HCT116 (cell line): ENCODE data around the gene KCNK6. TPM values are rescaled to one million over a fixed set of nuclear protein-coding genes. Genes with fewer than 3 reads are reported as not detected.

Source experiments
- ATAC-seq: fragments of 200-7000 bp; cut with Tn5 transposase; 2 replicates; pipeline ENCODE4 v1.9.1; 2020; ENCODE audit warnings: mild to moderate bottlenecking, moderate library complexity
- BruUV-seq: library from RNA; stranded (reverse); fragments of 400-500 nt; replicated peaks from 2 replicates; lab custom pipeline; 2021; lab: Mats Ljungman, UMichigan
- CTCF ChIA-PET: fragments of 300-600 bp; sonication (Branson Sonifier 250); formaldehyde crosslinking; loops from one replicate; lab custom pipeline; 2021; ENCODE audit warnings: antibody characterized with exemption; lab: Charles Lee
- POLR2A ChIA-PET: fragments of 300-600, 350-600 bp; sonication (Branson Sonifier 250); formaldehyde crosslinking; loops from one replicate; lab custom pipeline; 2021; ENCODE audit warnings: antibody characterized with exemption; lab: Charles Lee
- RAD21 ChIA-PET, 2 experiments: fragments of 300-600 bp; sonication (Branson Sonifier 250); formaldehyde crosslinking; loops; one replicate each; lab custom pipeline; 2023; ENCODE audit warnings: low total read pairs in 2 of 2; ENCODE audit not compliant: uncharacterized antibody in 2 of 2, unreplicated experiment in 2 of 2, low non-redundant PET in 1 of 2; lab: Charles Lee
- DNase-seq: peaks from one replicate; pipeline ENCODE4 v3.0.0-alpha.2; 2010; ENCODE audit warnings: low read depth, low spot score
- H2AFZ ChIP-seq: fragments of 200-600 bp; shearing (Covaris generic), sonication (generic); 2 replicates; pipeline ENCODE4 v1.6.1; 2017; ENCODE audit warnings: low read depth, mixed run types, mixed read lengths, antibody characterized with exemption, low read length; ENCODE audit not compliant: poor library complexity, severe bottlenecking
- H3K27ac ChIP-seq: 2 replicates; pipeline ENCODE4 v1.5.1; 2012; ENCODE audit warnings: low read depth, low read length
- H3K27me3 ChIP-seq: fragments of 200-600 bp; sonication (generic); 2 replicates; pipeline ENCODE4 v1.6.1; 2016; ENCODE audit warnings: mixed run types, low read length, mixed read lengths; ENCODE audit not compliant: insufficient read depth
- H3K36me3 ChIP-seq, 2 experiments: fragments of 200-500 bp in 1 of 2; fragments of 200-600 bp in 1 of 2; sonication (Bioruptor generic) in 1 of 2; sonication (generic) in 1 of 2; 2 replicates each; pipeline versions ENCODE4 v1.5.1 to v1.6.1; 2014 to 2016; ENCODE audit warnings: low read length in 2 of 2, inconsistent platforms in 1 of 2, mixed read lengths in 1 of 2, mixed run types in 1 of 2; ENCODE audit not compliant: insufficient read depth in 2 of 2, control insufficient read depth in 1 of 2
- H3K4me1 ChIP-seq, 2 experiments: fragments of 200-600 bp in 1 of 2; sonication (generic) in 1 of 2; 2 replicates each; pipeline versions ENCODE4 v1.5.1 to v1.6.1; 2012 to 2017; ENCODE audit warnings: low read length in 2 of 2, inconsistent platforms in 1 of 2, mild to moderate bottlenecking in 1 of 2, mixed read lengths in 1 of 2, mixed run types in 1 of 2, moderate library complexity in 1 of 2; ENCODE audit not compliant: insufficient read depth in 2 of 2, control insufficient read depth in 1 of 2
- H3K4me2 ChIP-seq: fragments of 200-600 bp; sonication (generic); 2 replicates; pipeline ENCODE4 v1.6.1; 2017; ENCODE audit warnings: mixed run types, low read length, mixed read lengths
- H3K4me3 ChIP-seq, 2 experiments: fragments of 200-600 bp in 1 of 2; sonication (generic) in 1 of 2; replicated peaks in 1 of 2; 2 replicates each; pipeline ENCODE4 v1.5.1; 2011 to 2016; ENCODE audit warnings: low read length in 2 of 2, control low read depth in 1 of 2, low read depth in 1 of 2, mild to moderate bottlenecking in 1 of 2, mixed read lengths in 1 of 2, mixed run types in 1 of 2
- H3K79me2 ChIP-seq: fragments of 200-600 bp; sonication (generic); 2 replicates; pipeline ENCODE4 v1.6.1; 2017; ENCODE audit warnings: mild to moderate bottlenecking, mixed run types, low read length, moderate library complexity, mixed read lengths; ENCODE audit not compliant: insufficient read depth
- H3K9ac ChIP-seq: fragments of 200-600 bp; sonication (generic); 2 replicates; pipeline ENCODE4 v1.6.1; 2016; ENCODE audit warnings: low read length, mixed read lengths
- H3K9me2 ChIP-seq: fragments of 200-600 bp; sonication (generic), shearing (Covaris generic); 2 replicates; pipeline ENCODE4 v1.6.1; 2017; ENCODE audit warnings: mixed run types, mild to moderate bottlenecking, moderate library complexity; ENCODE audit not compliant: insufficient read depth
- H3K9me3 ChIP-seq, 2 experiments: fragments of 200-500 bp in 1 of 2; fragments of 200-600 bp in 1 of 2; sonication (Bioruptor generic) in 1 of 2; sonication (generic) in 1 of 2; 2 replicates each; pipeline ENCODE4 v1.6.1; 2014 to 2017; ENCODE audit warnings: low read length in 2 of 2, mixed read lengths in 2 of 2, inconsistent platforms in 1 of 2, low read depth in 1 of 2, mild to moderate bottlenecking in 1 of 2, mixed run types in 1 of 2, moderate library complexity in 1 of 2; ENCODE audit not compliant: control insufficient read depth in 1 of 2, insufficient read depth in 1 of 2
- H4K20me1 ChIP-seq: fragments of 200-600 bp; sonication (generic), shearing (Covaris generic); 2 replicates; pipeline ENCODE4 v1.6.1; 2017; ENCODE audit warnings: mixed run types, mild to moderate bottlenecking, moderate library complexity; ENCODE audit not compliant: insufficient read depth
- ATF3 ChIP-seq: IDR thresholded peaks from 2 replicates; pipeline ENCODE4 v1.6.1; 2012
- CBX3 ChIP-seq: IDR thresholded peaks from 2 replicates; pipeline ENCODE4 v1.6.1; 2012; ENCODE audit warnings: low read depth
- CEBPB ChIP-seq: IDR thresholded peaks from 2 replicates; pipeline ENCODE4 v1.6.1; 2012; ENCODE audit warnings: low read depth
- EGR1 ChIP-seq: IDR thresholded peaks from 2 replicates; pipeline ENCODE4 v1.6.1; 2012; ENCODE audit warnings: low read depth
- ELF1 ChIP-seq: IDR thresholded peaks from 2 replicates; pipeline ENCODE4 v1.6.1; 2012; ENCODE audit warnings: low read depth, borderline replicate concordance
- EZH2phosphoT487 ChIP-seq: fragments of 200-600 bp; IDR thresholded peaks from 2 replicates; pipeline ENCODE4 v1.6.1; 2018; ENCODE audit warnings: antibody characterized with exemption, borderline replicate concordance
- FOSL1 ChIP-seq: IDR thresholded peaks from 2 replicates; pipeline ENCODE4 v1.6.1; 2012; ENCODE audit warnings: low read depth
- MAX ChIP-seq: IDR thresholded peaks from 2 replicates; pipeline ENCODE4 v1.6.1; 2012
- POLR2A ChIP-seq: IDR thresholded peaks from 2 replicates; pipeline ENCODE4 v1.7.0; 2011; ENCODE audit warnings: borderline replicate concordance; ENCODE audit not compliant: insufficient read depth, insufficient read length; ENCODE audit errors: extremely low read depth
- POLR2AphosphoS5 ChIP-seq: IDR thresholded peaks from 2 replicates; pipeline ENCODE4 v1.6.1; 2011; ENCODE audit warnings: mild to moderate bottlenecking, low read depth, low read length, moderate library complexity
- SIN3A ChIP-seq: IDR thresholded peaks from 2 replicates; pipeline ENCODE4 v1.6.1; 2012; ENCODE audit warnings: low read depth
- SP1 ChIP-seq: IDR thresholded peaks from 2 replicates; pipeline ENCODE4 v1.6.1; 2012; ENCODE audit warnings: low read depth
- SRF ChIP-seq: IDR thresholded peaks from 2 replicates; pipeline ENCODE4 v1.6.1; 2012; ENCODE audit warnings: low read depth
- TCF7L2 ChIP-seq: IDR thresholded peaks from 2 replicates; pipeline ENCODE4 v1.7.0; 2011; ENCODE audit warnings: borderline replicate concordance, inconsistent platforms; ENCODE audit not compliant: insufficient read depth, insufficient read length; ENCODE audit errors: extremely low read depth
- ZNF274 ChIP-seq: fragments of 200-500 bp; sonication (Bioruptor generic); IDR thresholded peaks from 2 replicates; pipeline ENCODE4 v1.6.1; 2014; ENCODE audit warnings: mild to moderate bottlenecking, low read depth, low read length, inconsistent platforms
- intact Hi-C: fragments of 100-400 bp; cut with micrococcal nuclease; formaldehyde crosslinking; loops from 2 replicates; pipeline ENCODE4 v1.10.0; 2022
- total RNA-seq: library from RNA; stranded (reverse); gene quantifications from one replicate; pipeline ENCODE4 v1.2.1, GENCODE V29; 2021; ENCODE audit not compliant: unreplicated experiment
- TF ChIP-seq, protein P1 (sequence below), 3 experiments: fragments of 200-600 bp in 1 of 3; sonication (generic) in 1 of 3; IDR thresholded peaks in 2 of 3; conservative IDR thresholded peaks in 1 of 3; 2 replicates each; pipeline ENCODE4 v1.5.1; 2012 to 2017; ENCODE audit warnings: low read depth in 2 of 3, low read length in 2 of 3, antibody characterized with exemption in 1 of 3, borderline replicate concordance in 1 of 3, control low read depth in 1 of 3, mild to moderate bottlenecking in 1 of 3, mixed read lengths in 1 of 3, mixed run types in 1 of 3, moderate library complexity in 1 of 3; ENCODE audit not compliant: insufficient read depth in 1 of 3
- TF ChIP-seq, protein P2 (sequence below): IDR thresholded peaks from 2 replicates; pipeline ENCODE4 v1.6.1; 2011; ENCODE audit warnings: mild to moderate bottlenecking, low read length, moderate library complexity; ENCODE audit not compliant: insufficient replicate concordance; ENCODE audit errors: extremely low read depth

The KCNK6 gene
- total RNA-seq, 1 experiment from 2014 or later: 11.0 TPM

- TF ChIP-seq, protein P1, sequence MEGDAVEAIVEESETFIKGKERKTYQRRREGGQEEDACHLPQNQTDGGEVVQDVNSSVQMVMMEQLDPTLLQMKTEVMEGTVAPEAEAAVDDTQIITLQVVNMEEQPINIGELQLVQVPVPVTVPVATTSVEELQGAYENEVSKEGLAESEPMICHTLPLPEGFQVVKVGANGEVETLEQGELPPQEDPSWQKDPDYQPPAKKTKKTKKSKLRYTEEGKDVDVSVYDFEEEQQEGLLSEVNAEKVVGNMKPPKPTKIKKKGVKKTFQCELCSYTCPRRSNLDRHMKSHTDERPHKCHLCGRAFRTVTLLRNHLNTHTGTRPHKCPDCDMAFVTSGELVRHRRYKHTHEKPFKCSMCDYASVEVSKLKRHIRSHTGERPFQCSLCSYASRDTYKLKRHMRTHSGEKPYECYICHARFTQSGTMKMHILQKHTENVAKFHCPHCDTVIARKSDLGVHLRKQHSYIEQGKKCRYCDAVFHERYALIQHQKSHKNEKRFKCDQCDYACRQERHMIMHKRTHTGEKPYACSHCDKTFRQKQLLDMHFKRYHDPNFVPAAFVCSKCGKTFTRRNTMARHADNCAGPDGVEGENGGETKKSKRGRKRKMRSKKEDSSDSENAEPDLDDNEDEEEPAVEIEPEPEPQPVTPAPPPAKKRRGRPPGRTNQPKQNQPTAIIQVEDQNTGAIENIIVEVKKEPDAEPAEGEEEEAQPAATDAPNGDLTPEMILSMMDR (IDR thresholded peaks at IDR 0.05 in 2 of 3, conservative IDR thresholded peaks at IDR 0.05 in 1 of 3; ENCODE audit: borderline replicate concordance in 1 of 3, insufficient read depth in 1 of 3, low read depth in 2 of 3, low read length in 2 of 3): no peak
- TF ChIP-seq POLR2A: no peak
- no peak for TF ChIP-seq MAX
- TF ChIP-seq ELF1: no peak
- no peak for TF ChIP-seq SRF
- no peak for TF ChIP-seq EZH2phosphoT487
- no peak for TF ChIP-seq SIN3A
Measured at GRCh38 chr19:38370299-38370698, 50.7 kb downstream of the KCNK6 start (continued).

- ChIA-PET CTCF (no interaction called here), RAD21 (interaction anchor here in 1 of 2 experiments (0.6 kb wide), 1 partner anchor 938 kb away, joined by 6 read pairs; no protein-coding TSS in a partner anchor), POLR2A (no interaction called here)
- Histone ChIP-seq H3K9me3 (no peaks in the 10 kb centered on the region), H3K9ac (no peak overlapping the region), H3K4me2 (no peak overlapping the region), H3K27me3 (no peaks in the 10 kb centered on the region), H3K4me3 (no peak overlapping the region), H3K4me1 (peaks cover 9 to 14% of the 10 kb centered on the region in 2 experiments), H3K36me3 (peaks cover 0 to under 1% of the 10 kb centered on the region in 2 experiments; a peak in 2 of 4 replicates), H4K20me1 (no peaks in the 10 kb centered on the region), H3K9me2 (no peaks in the 10 kb centered on the region), H3K79me2 (peaks cover 15% of the 10 kb centered on the region), H2AFZ (no peak overlapping the region), H3K27ac (no peak overlapping the region)
- no peak for DNase-seq
- no TSS peak for BruUV-seq
- ATAC-seq: no peak
- intact Hi-C loops: no loop called here
- TF ChIP-seq SIN3A (no peak), MAX (no peak), EGR1 (no peak), ELF1 (no peak), TCF7L2 (no peak), FOSL1 (no peak), SP1 (no peak), ZNF274 (no peak), EZH2phosphoT487 (no peak), CEBPB (no peak), CBX3 (no peak), SRF (no peak), POLR2A (no peak), ATF3 (no peak), POLR2AphosphoS5 (no peak)
- TF ChIP-seq, protein P1 (IDR thresholded peaks at IDR 0.05 in 2 of 3, conservative IDR thresholded peaks at IDR 0.05 in 1 of 3; ENCODE audit: borderline replicate concordance in 1 of 3, insufficient read depth in 1 of 3, low read depth in 2 of 3, low read length in 2 of 3): no peak
- TF ChIP-seq, protein P2, sequence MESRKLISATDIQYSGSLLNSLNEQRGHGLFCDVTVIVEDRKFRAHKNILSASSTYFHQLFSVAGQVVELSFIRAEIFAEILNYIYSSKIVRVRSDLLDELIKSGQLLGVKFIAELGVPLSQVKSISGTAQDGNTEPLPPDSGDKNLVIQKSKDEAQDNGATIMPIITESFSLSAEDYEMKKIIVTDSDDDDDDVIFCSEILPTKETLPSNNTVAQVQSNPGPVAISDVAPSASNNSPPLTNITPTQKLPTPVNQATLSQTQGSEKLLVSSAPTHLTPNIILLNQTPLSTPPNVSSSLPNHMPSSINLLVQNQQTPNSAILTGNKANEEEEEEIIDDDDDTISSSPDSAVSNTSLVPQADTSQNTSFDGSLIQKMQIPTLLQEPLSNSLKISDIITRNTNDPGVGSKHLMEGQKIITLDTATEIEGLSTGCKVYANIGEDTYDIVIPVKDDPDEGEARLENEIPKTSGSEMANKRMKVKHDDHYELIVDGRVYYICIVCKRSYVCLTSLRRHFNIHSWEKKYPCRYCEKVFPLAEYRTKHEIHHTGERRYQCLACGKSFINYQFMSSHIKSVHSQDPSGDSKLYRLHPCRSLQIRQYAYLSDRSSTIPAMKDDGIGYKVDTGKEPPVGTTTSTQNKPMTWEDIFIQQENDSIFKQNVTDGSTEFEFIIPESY: no peak
Measured at GRCh38 chr19:38371081-38371480, 51.4 kb downstream of the KCNK6 start.
